DND-41 (cell line): ENCODE measurements around the gene SLC15A1.

Source experiments
- ATAC-seq: fragments of 200-7000 bp; cut with Tn5 transposase; 3 replicates; pipeline ENCODE4 v1.9.1; 2021; ENCODE audit warnings: low read depth; ENCODE audit not compliant: insufficient read depth
- DNase-seq: peaks from one replicate; pipeline ENCODE4 v3.0.0-alpha.2; 2020
- H2AFZ ChIP-seq: 2 replicates; pipeline ENCODE4 v1.6.0; 2012; ENCODE audit warnings: low read depth, low read length
- H3K27ac ChIP-seq: 2 replicates; pipeline ENCODE4 v1.5.1; 2012; ENCODE audit warnings: low read length, inconsistent platforms
- H3K27me3 ChIP-seq: fragments of 200-600 bp; sonication (generic); 2 replicates; pipeline ENCODE4 v1.6.0; 2012; ENCODE audit warnings: low read length, mild to moderate bottlenecking, inconsistent platforms; ENCODE audit not compliant: insufficient read depth, poor library complexity
- H3K36me3 ChIP-seq: 2 replicates; pipeline ENCODE4 v1.5.1; 2012; ENCODE audit warnings: low read length, inconsistent platforms; ENCODE audit not compliant: insufficient read depth
- H3K4me1 ChIP-seq: 2 replicates; pipeline ENCODE4 v1.5.1; 2012; ENCODE audit warnings: mild to moderate bottlenecking, low read length; ENCODE audit not compliant: insufficient read depth
- H3K4me2 ChIP-seq: 2 replicates; pipeline ENCODE4 v1.6.0; 2012; ENCODE audit warnings: mild to moderate bottlenecking, moderate library complexity, low read length, inconsistent platforms; ENCODE audit not compliant: insufficient read depth
- H3K4me3 ChIP-seq, 2 experiments: fragments of 200-600 bp in 1 of 2; shearing (Covaris generic) in 1 of 2; 2 replicates each; pipeline ENCODE4 v1.5.1; 2012 to 2016; ENCODE audit warnings: inconsistent platforms in 2 of 2, low read length in 2 of 2, mild to moderate bottlenecking in 2 of 2, low read depth in 1 of 2, moderate library complexity in 1 of 2
- H3K79me2 ChIP-seq: 2 replicates; pipeline ENCODE4 v1.6.0; 2012; ENCODE audit warnings: low read length, inconsistent platforms; ENCODE audit not compliant: insufficient read depth
- H3K9ac ChIP-seq: 2 replicates; pipeline ENCODE4 v1.6.0; 2012; ENCODE audit warnings: low read depth, mild to moderate bottlenecking, inconsistent platforms, low read length, moderate library complexity
- H3K9me3 ChIP-seq: 2 replicates; pipeline ENCODE4 v1.5.1; 2012; ENCODE audit warnings: low read length, moderate library complexity, mild to moderate bottlenecking, inconsistent platforms; ENCODE audit not compliant: insufficient read depth, severe bottlenecking
- H4K20me1 ChIP-seq: 2 replicates; pipeline ENCODE4 v1.6.0; 2012; ENCODE audit warnings: low read length; ENCODE audit not compliant: insufficient read depth
- CTCF ChIP-seq: IDR thresholded peaks from 2 replicates; pipeline ENCODE4 v1.5.1; 2012; ENCODE audit warnings: borderline replicate concordance, low read length, moderate library complexity, mild to moderate bottlenecking; ENCODE audit not compliant: poor library complexity, severe bottlenecking; ENCODE audit errors: extremely low read depth
- EZH2 ChIP-seq: IDR thresholded peaks from 3 replicates; pipeline ENCODE4 v1.6.1; 2012; ENCODE audit warnings: borderline replicate concordance, low read depth, mild to moderate bottlenecking, moderate library complexity, low read length, inconsistent platforms; ENCODE audit not compliant: severe bottlenecking

The SLC15A1 gene

GRCh38 chr13:98677398-98677797 lies 75.1 kb downstream of the SLC15A1 start:
- Histone ChIP-seq H3K9ac (no peak overlapping the region), H3K36me3 (no peaks in the 10 kb centered on the region), H3K9me3 (no peaks in the 10 kb centered on the region), H3K4me2 (no peak overlapping the region), H3K27me3 (peaks cover 4% of the 10 kb centered on the region), H3K79me2 (no peaks in the 10 kb centered on the region), H3K4me1 (no peaks in the 10 kb centered on the region), H4K20me1 (no peaks in the 10 kb centered on the region), H3K27ac (no peak overlapping the region), H2AFZ (no peak overlapping the region), H3K4me3 (no peak overlapping the region)
- ATAC-seq (no peak), DNase-seq (no peak)
- no peak for TF ChIP-seq CTCF
- no peak for TF ChIP-seq EZH2

GRCh38 chr13:98676239-98676638 lies 76.2 kb downstream of the SLC15A1 start:
- TF ChIP-seq CTCF (no peak), EZH2 (no peak)
- no peaks in the 10 kb centered on the region for H4K20me1 ChIP-seq
- H3K79me2 ChIP-seq: no peaks in the 10 kb centered on the region
- H2AFZ ChIP-seq: no peak overlapping the region
- ATAC-seq (no peak), DNase-seq (no peak)
- H3K4me1 ChIP-seq: no peaks in the 10 kb centered on the region
- H3K9me3 ChIP-seq: no peaks in the 10 kb centered on the region
- no peak overlapping the region for H3K4me3 ChIP-seq
- H3K27ac ChIP-seq: no peak overlapping the region
- H3K27me3 ChIP-seq: peaks cover 4% of the 10 kb centered on the region
- H3K36me3 ChIP-seq: no peaks in the 10 kb centered on the region
- no peak overlapping the region for H3K4me2 ChIP-seq
- no peak overlapping the region for H3K9ac ChIP-seq

- Histone ChIP-seq H3K4me2 (no peak overlapping the region), H3K4me3 (no peak overlapping the region), H2AFZ (no peak overlapping the region), H3K27me3 (peaks cover under 1% of the 10 kb centered on the region), H4K20me1 (no peaks in the 10 kb centered on the region), H3K9ac (no peak overlapping the region), H3K79me2 (no peaks in the 10 kb centered on the region), H3K9me3 (no peaks in the 10 kb centered on the region), H3K36me3 (no peaks in the 10 kb centered on the region), H3K27ac (no peak overlapping the region), H3K4me1 (no peaks in the 10 kb centered on the region)
- TF ChIP-seq EZH2 (no peak), CTCF (no peak)
- no peak for DNase-seq
- ATAC-seq: no peak
Measured at GRCh38 chr13:98675837-98676236, 76.6 kb downstream of the SLC15A1 start.

- Histone ChIP-seq H4K20me1 (no peaks in the 10 kb centered on the region), H3K4me2 (no peak overlapping the region), H3K4me1 (no peaks in the 10 kb centered on the region), H2AFZ (no peak overlapping the region), H3K9ac (no peak overlapping the region), H3K27ac (no peak overlapping the region), H3K9me3 (no peaks in the 10 kb centered on the region), H3K79me2 (no peaks in the 10 kb centered on the region), H3K36me3 (no peaks in the 10 kb centered on the region), H3K27me3 (peaks cover 3% of the 10 kb centered on the region), H3K4me3 (no peak overlapping the region)
- TF ChIP-seq CTCF: no peak
- TF ChIP-seq EZH2: no peak
- ATAC-seq: no peak
- DNase-seq: no peak
Measured at GRCh38 chr13:98675066-98675465, 77.4 kb downstream of the SLC15A1 start.
